KMS-11 (cell line): ENCODE data around the gene CERS5.

Experiments
- H2AFZ ChIP-seq: fragments of 200-600 bp; sonication (generic); 2 replicates; pipeline ENCODE4 v1.6.1; 2016; ENCODE audit warnings: antibody characterized with exemption, mixed run types, low read depth
- H3K27ac ChIP-seq: fragments of 200-600 bp; sonication (generic); 2 replicates; pipeline ENCODE4 v1.6.1; 2016; ENCODE audit warnings: mild to moderate bottlenecking, mixed run types
- H3K27me3 ChIP-seq: fragments of 200-600 bp; sonication (generic); 2 replicates; pipeline ENCODE4 v1.6.1; 2017; ENCODE audit warnings: mild to moderate bottlenecking, low read depth, mixed run types, moderate library complexity; ENCODE audit not compliant: insufficient read depth
- H3K36me3 ChIP-seq: fragments of 200-600 bp; sonication (generic); 2 replicates; pipeline ENCODE4 v1.6.1; 2017; ENCODE audit warnings: mild to moderate bottlenecking, mixed run types; ENCODE audit not compliant: insufficient read depth
- H3K4me1 ChIP-seq: fragments of 200-600 bp; sonication (generic); 2 replicates; pipeline ENCODE4 v1.6.1; 2016; ENCODE audit warnings: mild to moderate bottlenecking, low read depth, mixed run types; ENCODE audit not compliant: poor library complexity, severe bottlenecking
- H3K4me2 ChIP-seq: fragments of 200-600 bp; sonication (generic); 2 replicates; pipeline ENCODE4 v1.7.0; 2016; ENCODE audit warnings: mild to moderate bottlenecking, mixed run types
- H3K4me3 ChIP-seq: fragments of 200-600 bp; sonication (generic); IDR thresholded peaks from 2 replicates; pipeline ENCODE4 v1.6.1; 2017; ENCODE audit warnings: low read depth, low read length, mixed read lengths; ENCODE audit not compliant: insufficient read depth
- H3K79me2 ChIP-seq: fragments of 200-600 bp; sonication (generic); 2 replicates; pipeline ENCODE4 v1.6.1; 2016; ENCODE audit warnings: low read depth, mixed run types; ENCODE audit not compliant: insufficient read depth
- H3K9ac ChIP-seq: fragments of 200-600 bp; sonication (generic); 2 replicates; pipeline ENCODE4 v1.6.1; 2016; ENCODE audit warnings: mild to moderate bottlenecking, mixed run types
- H4K20me1 ChIP-seq: fragments of 200-600 bp; sonication (generic); 2 replicates; pipeline ENCODE4 v1.6.1; 2016; ENCODE audit warnings: mild to moderate bottlenecking, mixed run types; ENCODE audit not compliant: insufficient read depth
- CTCF ChIP-seq: fragments of 200-600 bp; sonication (generic); conservative IDR thresholded peaks from 2 replicates; pipeline ENCODE4 v1.6.1; 2017; ENCODE audit warnings: low read depth, mild to moderate bottlenecking, antibody characterized with exemption, low read length, moderate library complexity, mixed read lengths

Gene CERS5

GRCh38 chr12:50132505-50133135, 34.5 kb downstream of the CERS5 start:
- H3K9ac ChIP-seq: no peak overlapping the region
- H2AFZ ChIP-seq: no peak overlapping the region

GRCh38 chr12:50129290-50129689, 37.9 kb downstream of the CERS5 start:
- no peak overlapping the region for H3K27ac ChIP-seq
- no peaks in the 10 kb centered on the region for H3K79me2 ChIP-seq
- no peak overlapping the region for H2AFZ ChIP-seq
- H3K27me3 ChIP-seq: no peaks in the 10 kb centered on the region
- TF ChIP-seq CTCF: no peak
- no peaks in the 10 kb centered on the region for H3K4me1 ChIP-seq
- H3K4me3 ChIP-seq: no peak overlapping the region
- H3K4me2 ChIP-seq: no peak overlapping the region
- H3K36me3 ChIP-seq: peaks cover 7% of the 10 kb centered on the region
- H3K9ac ChIP-seq: no peak overlapping the region
- H4K20me1 ChIP-seq: no peaks in the 10 kb centered on the region

More at GRCh38 chr12:50132505-50133135, 34.5 kb downstream of the CERS5 start:
- TF ChIP-seq CTCF: no peak
- H3K27me3 ChIP-seq: no peaks in the 10 kb centered on the region
- H3K27ac ChIP-seq: no peak overlapping the region
- H3K4me1 ChIP-seq: no peaks in the 10 kb centered on the region
- H4K20me1 ChIP-seq: no peaks in the 10 kb centered on the region
- H3K79me2 ChIP-seq: no peaks in the 10 kb centered on the region
- peaks cover 7% of the 10 kb centered on the region; the same call in 1 of the 2 replicates for H3K36me3 ChIP-seq
- H3K4me3 ChIP-seq: no peak overlapping the region
- no peak overlapping the region for H3K4me2 ChIP-seq

- peaks cover 7% of the 10 kb centered on the region for H3K36me3 ChIP-seq
- H3K9ac ChIP-seq: no peak overlapping the region
- no peak for TF ChIP-seq CTCF
- H2AFZ ChIP-seq: no peak overlapping the region
- H3K27ac ChIP-seq: no peak overlapping the region
- no peak overlapping the region for H3K4me3 ChIP-seq
- no peaks in the 10 kb centered on the region for H4K20me1 ChIP-seq
- H3K79me2 ChIP-seq: no peaks in the 10 kb centered on the region
- no peaks in the 10 kb centered on the region for H3K4me1 ChIP-seq
- H3K27me3 ChIP-seq: no peaks in the 10 kb centered on the region
- H3K4me2 ChIP-seq: no peak overlapping the region
Observed at GRCh38 chr12:50127546-50127945, 39.6 kb downstream of the CERS5 start.

GRCh38 chr12:50123203-50123602, 44.0 kb downstream of the CERS5 start:
- H3K4me1 ChIP-seq: no peaks in the 10 kb centered on the region
- H3K27ac ChIP-seq: no peak overlapping the region
- no peaks in the 10 kb centered on the region for H4K20me1 ChIP-seq
- no peak overlapping the region for H3K4me2 ChIP-seq
- no peaks in the 10 kb centered on the region for H3K27me3 ChIP-seq
- H3K36me3 ChIP-seq: no peaks in the 10 kb centered on the region; the same call in 1 of the 2 replicates
- no peak for TF ChIP-seq CTCF
- no peak overlapping the region for H2AFZ ChIP-seq
- H3K79me2 ChIP-seq: no peaks in the 10 kb centered on the region
- H3K9ac ChIP-seq: no peak overlapping the region
- H3K4me3 ChIP-seq: no peak overlapping the region
